Adipocyte (in vitro differentiated cells): ENCODE measurements around the gene ZSWIM6.

Source experiments
- DNase-seq: peaks from one replicate; pipeline ENCODE4 v3.0.0-alpha.2; 2015; ENCODE audit warnings: low read depth
- H3K27me3 ChIP-seq: replicated peaks from 2 replicates; pipeline ENCODE4 v1.7.0; 2013; ENCODE audit warnings: mild to moderate bottlenecking, low read length, moderate library complexity; ENCODE audit not compliant: control insufficient read depth, insufficient read depth
- H3K36me3 ChIP-seq: 2 replicates; pipeline ENCODE4 v1.7.0; 2013; ENCODE audit warnings: low read length, mild to moderate bottlenecking, moderate library complexity; ENCODE audit not compliant: control insufficient read depth, insufficient read depth, severe bottlenecking
- H3K4me1 ChIP-seq: 2 replicates; pipeline ENCODE4 v1.7.0; 2013; ENCODE audit warnings: mild to moderate bottlenecking, low read length, moderate library complexity; ENCODE audit not compliant: control insufficient read depth, insufficient read depth
- H3K4me3 ChIP-seq: 2 replicates; pipeline ENCODE4 v1.7.0; 2013; ENCODE audit warnings: mild to moderate bottlenecking, low read length, moderate library complexity
- H3K9ac ChIP-seq: 2 replicates; pipeline ENCODE4 v1.7.0; 2013; ENCODE audit warnings: mild to moderate bottlenecking, low read length, moderate library complexity
- H3K9me3 ChIP-seq: 2 replicates; pipeline ENCODE4 v1.7.0; 2013; ENCODE audit warnings: mild to moderate bottlenecking, low read length, moderate library complexity; ENCODE audit not compliant: control insufficient read depth

The ZSWIM6 gene

DNA sequence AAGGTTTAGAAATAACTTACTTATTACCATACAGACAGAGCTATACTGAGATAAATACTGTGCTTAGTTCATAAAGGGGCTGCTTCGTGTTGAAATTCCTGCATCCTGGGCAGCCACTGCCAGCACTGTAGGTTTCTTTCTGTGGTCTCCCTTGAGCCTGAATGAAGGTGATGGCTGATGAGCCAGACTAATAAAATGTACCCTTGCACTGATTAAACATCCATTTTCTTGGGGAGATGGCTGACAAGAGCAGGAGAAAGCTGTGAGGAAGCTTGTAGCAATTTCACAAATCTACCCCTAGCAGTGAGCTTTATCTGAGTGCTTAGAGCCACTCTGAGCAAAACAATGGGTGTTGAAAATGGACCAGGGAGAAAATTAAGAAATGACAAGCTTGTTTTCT, 23.3 kb upstream of the ZSWIM6 start:
- DNase-seq, result no peak
- Histone ChIP-seq H3K4me1 (peaks cover 25% of the 10 kb centered on the region), H3K9ac (no peak overlapping the region), H3K36me3 (no peaks in the 10 kb centered on the region), H3K9me3 (no peaks in the 10 kb centered on the region), H3K27me3 (no peaks in the 10 kb centered on the region), H3K4me3 (no peak overlapping the region)

DNA sequence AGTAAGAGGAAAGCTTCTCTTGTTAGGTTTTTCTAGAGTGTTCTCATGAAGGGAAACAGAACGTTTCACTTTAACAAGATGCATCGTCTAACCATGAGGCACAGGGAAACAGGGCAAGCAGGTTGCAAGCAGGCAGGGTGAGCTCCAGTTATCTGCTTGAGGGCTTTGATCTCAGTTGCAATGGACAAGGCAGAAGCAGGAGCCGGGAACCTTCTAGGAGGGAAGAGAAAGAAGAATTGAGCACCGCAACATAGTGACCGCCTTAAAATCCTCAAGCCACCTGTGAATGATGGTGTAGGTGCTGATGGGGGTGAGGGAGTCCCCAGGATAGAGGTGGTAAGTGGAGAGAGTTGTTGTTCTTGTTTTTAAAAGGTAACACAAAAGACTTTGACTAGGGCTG, 22.9 kb upstream of the ZSWIM6 start:
- no peak overlapping the region for H3K4me3 ChIP-seq
- H3K9me3 ChIP-seq, result no peaks in the 10 kb centered on the region
- DNase-seq, result no peak
- H3K4me1 ChIP-seq, result peaks cover 25% of the 10 kb centered on the region
- no peaks in the 10 kb centered on the region for H3K27me3 ChIP-seq
- no peaks in the 10 kb centered on the region for H3K36me3 ChIP-seq
- H3K9ac ChIP-seq, result no peak overlapping the region

DNA sequence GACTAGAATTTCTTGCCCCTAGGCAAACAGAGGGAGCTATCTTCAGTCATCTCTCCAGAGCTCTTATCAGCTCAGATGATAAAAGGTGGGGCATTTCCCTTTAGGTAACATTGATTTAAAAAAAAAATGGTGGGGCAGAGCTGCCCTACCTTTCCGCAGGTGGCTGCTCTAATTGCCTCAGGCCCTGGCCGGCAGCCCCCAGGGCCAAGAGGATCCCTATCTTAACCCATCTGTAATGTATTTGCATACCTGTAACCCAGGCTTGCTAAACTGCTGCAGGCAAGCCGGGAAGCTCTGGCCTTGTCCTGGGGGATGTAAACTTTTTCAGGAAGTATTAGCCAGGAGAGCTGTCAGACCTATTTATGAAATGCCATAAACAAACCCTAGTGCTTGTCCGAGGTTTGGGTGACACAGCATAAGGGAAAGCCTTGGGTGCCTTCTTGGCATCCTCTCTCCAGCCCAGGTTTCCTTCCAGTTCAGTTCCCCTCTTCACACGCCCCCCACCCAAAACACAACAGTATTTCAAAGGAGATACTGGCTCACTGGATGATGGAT, 20.9 kb upstream of the ZSWIM6 start:
- no peak overlapping the region for H3K4me3 ChIP-seq
- peaks cover 29% of the 10 kb centered on the region for H3K4me1 ChIP-seq
- DNase-seq, result no peak
- no peak overlapping the region for H3K9ac ChIP-seq
- no peaks in the 10 kb centered on the region for H3K27me3 ChIP-seq
- H3K9me3 ChIP-seq, result no peaks in the 10 kb centered on the region
- no peaks in the 10 kb centered on the region for H3K36me3 ChIP-seq

GRCh38 chr5:61311836-61312808, 19.9 kb upstream of the ZSWIM6 start:
- Histone ChIP-seq H3K9ac (no peak overlapping the region), H3K4me1 (peaks cover 19% of the 10 kb centered on the region), H3K4me3 (no peak overlapping the region), H3K9me3 (no peaks in the 10 kb centered on the region), H3K36me3 (no peaks in the 10 kb centered on the region), H3K27me3 (no peaks in the 10 kb centered on the region)
- DNase-seq, result peak; percentile 73

GRCh38 chr5:61313960-61314681, 17.9 kb upstream of the ZSWIM6 start:
- H3K36me3 ChIP-seq, result no peaks in the 10 kb centered on the region
- no peak overlapping the region for H3K4me3 ChIP-seq
- peak overlapping the region; percentile 18 for H3K9ac ChIP-seq
- H3K9me3 ChIP-seq, result no peaks in the 10 kb centered on the region
- H3K27me3 ChIP-seq, result no peaks in the 10 kb centered on the region
- peak; percentile 91 for DNase-seq
- peaks cover 13% of the 10 kb centered on the region for H3K4me1 ChIP-seq

DNA sequence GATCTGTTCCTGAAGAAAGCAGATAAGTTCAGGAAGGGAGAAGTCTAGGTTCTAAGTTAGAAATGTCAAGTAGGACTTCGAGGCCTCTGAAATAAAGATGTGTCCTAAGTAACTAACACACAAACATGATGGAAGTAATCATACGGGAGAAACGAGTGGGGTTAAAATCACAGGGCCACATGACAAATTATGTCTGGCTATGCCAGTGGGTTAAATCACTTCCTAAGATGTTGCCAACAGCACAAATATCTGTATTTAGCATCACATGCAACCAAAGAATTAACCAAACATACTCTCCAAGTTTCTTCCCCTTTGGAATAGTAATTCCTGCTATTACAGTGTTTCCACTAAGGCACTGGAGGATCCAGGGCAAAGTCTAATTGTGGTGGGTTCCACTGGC, 13.7 kb upstream of the ZSWIM6 start:
- no peak for DNase-seq
- no peaks in the 10 kb centered on the region for H3K36me3 ChIP-seq

GRCh38 chr5:61319388-61320146, 12.5 kb upstream of the ZSWIM6 start:
- H3K9me3 ChIP-seq, result no peaks in the 10 kb centered on the region
- H3K4me1 ChIP-seq, result peaks cover 16% of the 10 kb centered on the region
- peak overlapping the region; percentile 43 for H3K4me3 ChIP-seq
- H3K36me3 ChIP-seq, result no peaks in the 10 kb centered on the region
- no peaks in the 10 kb centered on the region for H3K27me3 ChIP-seq
- H3K9ac ChIP-seq, result no peak overlapping the region
- no peak for DNase-seq

More for the DNA sequence above, 13.7 kb upstream of the ZSWIM6 start:
- Histone ChIP-seq H3K9ac (no peak overlapping the region), H3K4me1 (peaks cover 25% of the 10 kb centered on the region), H3K9me3 (no peaks in the 10 kb centered on the region), H3K4me3 (no peak overlapping the region), H3K27me3 (no peaks in the 10 kb centered on the region)

DNA sequence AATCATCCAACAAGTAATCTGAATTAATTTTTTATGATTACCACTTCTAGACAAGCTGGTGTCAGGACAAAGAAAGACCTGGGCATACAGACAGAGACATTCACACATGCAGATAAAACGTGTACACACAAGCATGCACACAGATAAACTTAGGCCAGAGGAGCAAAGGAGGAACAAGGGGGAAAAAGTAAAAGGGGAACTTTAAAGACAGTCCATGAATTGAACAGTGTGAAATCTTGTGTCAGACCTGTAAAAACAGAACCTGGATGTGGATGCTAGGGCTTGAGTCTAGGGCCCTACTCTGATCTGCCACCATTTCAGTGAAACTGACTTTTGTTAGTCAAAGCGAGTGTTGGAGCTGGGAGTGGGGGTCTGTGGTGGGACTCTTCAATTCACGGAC, 11.2 kb upstream of the ZSWIM6 start:
- Histone ChIP-seq H3K9me3 (no peaks in the 10 kb centered on the region), H3K36me3 (no peaks in the 10 kb centered on the region), H3K4me1 (peaks cover 12% of the 10 kb centered on the region), H3K4me3 (no peak overlapping the region), H3K9ac (no peak overlapping the region), H3K27me3 (no peaks in the 10 kb centered on the region)
- DNase-seq, result no peak

- Histone ChIP-seq H3K4me1 (peaks cover 18% of the 10 kb centered on the region), H3K4me3 (no peak overlapping the region), H3K27me3 (no peaks in the 10 kb centered on the region), H3K36me3 (no peaks in the 10 kb centered on the region), H3K9me3 (no peaks in the 10 kb centered on the region), H3K9ac (no peak overlapping the region)
- no peak for DNase-seq
Observed at GRCh38 chr5:61321669-61322068, 10.4 kb upstream of the ZSWIM6 start.

- H3K4me3 ChIP-seq, result no peak overlapping the region
- no peak for DNase-seq
- H3K9me3 ChIP-seq, result no peaks in the 10 kb centered on the region
- no peaks in the 10 kb centered on the region for H3K36me3 ChIP-seq
- H3K4me1 ChIP-seq, result peaks cover 26% of the 10 kb centered on the region
- H3K9ac ChIP-seq, result no peak overlapping the region
- no peaks in the 10 kb centered on the region for H3K27me3 ChIP-seq
Observed at GRCh38 chr5:61322738-61323725, 9.0 kb upstream of the ZSWIM6 start.
